Endothelial cell of umbilical vein (primary cell): ENCODE data around the gene ASB6. TPM values are rescaled to one million over a fixed set of nuclear protein-coding genes. Genes with fewer than 3 reads are reported as not detected.

ENCODE experiments used
- BruUV-seq: library from RNA; stranded (reverse); fragments of 400-500 nt; replicated peaks from 2 replicates; lab custom pipeline; 2021; lab: Mats Ljungman, UMichigan
- CTCF ChIA-PET: fragments of 300-600, 350-600 bp; sonication (Branson Sonifier 250); formaldehyde crosslinking; loops from one replicate; lab custom pipeline; 2021; ENCODE audit warnings: antibody characterized with exemption, inconsistent platforms; lab: Charles Lee
- POLR2A ChIA-PET: fragments of 300-600, 350-600 bp; sonication (Branson Sonifier 250); formaldehyde crosslinking; loops from one replicate; lab custom pipeline; 2021; ENCODE audit warnings: antibody characterized with exemption, inconsistent platforms; lab: Charles Lee
- DNase-seq: peaks from one replicate; pipeline ENCODE4 v3.0.0-alpha.2; 2011; ENCODE audit warnings: low read depth, low spot score
- FAIRE-seq: peaks from 2 replicates; lab custom pipeline; 2011; peaks lifted over from hg19 to GRCh38; lab: Jason Lieb, UNC
- H2AFZ ChIP-seq: 2 replicates; pipeline ENCODE4 v1.6.0; 2012; ENCODE audit warnings: low read depth, low read length, control low read depth, inconsistent platforms
- H3K27ac ChIP-seq: 2 replicates; pipeline ENCODE4 v1.5.1; 2011; ENCODE audit warnings: low read depth, mild to moderate bottlenecking, control low read depth, low read length, moderate library complexity; ENCODE audit not compliant: insufficient read depth
- H3K27me3 ChIP-seq, 2 experiments: 2 replicates each; pipeline versions ENCODE4 v1.6.0 to v1.6.1; 2011; ENCODE audit warnings: low read length in 2 of 2, mixed read lengths in 1 of 2; ENCODE audit not compliant: control insufficient read depth in 2 of 2, insufficient read depth in 2 of 2
- H3K36me3 ChIP-seq, 2 experiments: 2 replicates in 1 of 2; 3 replicates in 1 of 2; pipeline ENCODE4 v1.5.1; 2011; ENCODE audit warnings: low read length in 2 of 2, mild to moderate bottlenecking in 1 of 2, moderate library complexity in 1 of 2; ENCODE audit not compliant: control insufficient read depth in 2 of 2, insufficient read depth in 2 of 2; ENCODE audit errors: extremely low read depth in 1 of 2
- H3K4me1 ChIP-seq: 3 replicates; pipeline ENCODE4 v1.5.1; 2011; ENCODE audit warnings: mild to moderate bottlenecking, low read length; ENCODE audit not compliant: control insufficient read depth, insufficient read depth; ENCODE audit errors: extremely low read depth
- H3K4me2 ChIP-seq: 2 replicates; pipeline ENCODE4 v1.6.1; 2011; ENCODE audit warnings: low read length, control low read depth, mixed read lengths; ENCODE audit not compliant: insufficient read depth
- H3K4me3 ChIP-seq, 3 experiments: fragments of 200-600 bp in 1 of 3; sonication (generic), shearing (Covaris generic) in 1 of 3; replicated peaks in 1 of 3; 2 replicates each; pipeline ENCODE4 v1.5.1; 2011 to 2016; ENCODE audit warnings: control low read depth in 3 of 3, low read length in 3 of 3, mild to moderate bottlenecking in 2 of 3, inconsistent platforms in 1 of 3, low read depth in 1 of 3, moderate library complexity in 1 of 3; ENCODE audit not compliant: insufficient read depth in 1 of 3
- H3K79me2 ChIP-seq: 2 replicates; pipeline ENCODE4 v1.6.0; 2012; ENCODE audit warnings: low read length, inconsistent platforms; ENCODE audit not compliant: control insufficient read depth, insufficient read depth
- H3K9ac ChIP-seq: replicated peaks from 2 replicates; pipeline ENCODE3; 2011; ENCODE audit warnings: low read length, control low read depth; ENCODE audit not compliant: insufficient read depth; ENCODE audit errors: extremely low read depth
- H3K9me1 ChIP-seq: replicated peaks from 3 replicates; pipeline ENCODE4 v1.6.0; 2011; ENCODE audit warnings: mild to moderate bottlenecking, low read length; ENCODE audit not compliant: control insufficient read depth, insufficient read depth; ENCODE audit errors: extremely low read depth
- H3K9me3 ChIP-seq: replicated peaks from 2 replicates; pipeline ENCODE4 v1.5.1; 2012; ENCODE audit warnings: low read length, inconsistent platforms; ENCODE audit not compliant: control insufficient read depth, insufficient read depth
- H4K20me1 ChIP-seq: replicated peaks from 2 replicates; pipeline ENCODE3; 2011; ENCODE audit warnings: mild to moderate bottlenecking, low read length; ENCODE audit not compliant: control insufficient read depth, insufficient read depth; ENCODE audit errors: extremely low read depth
- EZH2 ChIP-seq: IDR thresholded peaks from 2 replicates; pipeline ENCODE4 v1.6.1; 2012; ENCODE audit warnings: borderline replicate concordance, low read depth, mild to moderate bottlenecking, moderate library complexity, low read length, inconsistent platforms; ENCODE audit not compliant: severe bottlenecking
- FOS ChIP-seq: IDR thresholded peaks from 2 replicates; pipeline ENCODE4 v1.6.1; 2011; ENCODE audit warnings: mild to moderate bottlenecking, low read length, moderate library complexity, borderline replicate concordance; ENCODE audit not compliant: insufficient read depth
- GATA2 ChIP-seq: IDR thresholded peaks from 2 replicates; pipeline ENCODE4 v1.7.0; 2011; ENCODE audit warnings: low read depth, mild to moderate bottlenecking, moderate library complexity, mixed read lengths, low read length; ENCODE audit not compliant: insufficient read length, insufficient read depth
- JUN ChIP-seq: IDR thresholded peaks from 2 replicates; pipeline ENCODE4 v1.6.1; 2011; ENCODE audit warnings: borderline replicate concordance, low read depth; ENCODE audit not compliant: insufficient read length, insufficient read depth
- MYC ChIP-seq: IDR thresholded peaks from one replicate; pipeline ENCODE4 v1.6.1; 2011; ENCODE audit warnings: mild to moderate bottlenecking, low read depth, low read length
- POLR2A ChIP-seq: IDR thresholded peaks from 2 replicates; pipeline ENCODE4 v1.6.1; 2012; ENCODE audit warnings: low read depth, mild to moderate bottlenecking, control low read depth, low read length
- POLR2AphosphoS5 ChIP-seq: IDR thresholded peaks from 2 replicates; pipeline ENCODE4 v1.6.1; 2012; ENCODE audit warnings: low read depth, mild to moderate bottlenecking, control low read depth, low read length, moderate library complexity; ENCODE audit not compliant: insufficient read depth
- dilution Hi-C: fragments of 300-500 bp; cut with MboI; formaldehyde crosslinking; loops from one replicate; pipeline ENCODE4 v1.15.0; 2019; ENCODE audit warnings: low sequenced_read_pairs; ENCODE audit not compliant: extremely low pct_ligation_motif_present
- intact Hi-C: fragments of 100-400 bp; cut with micrococcal nuclease; formaldehyde crosslinking; loops from one replicate; pipeline ENCODE4 v1.10.0; 2022
- polyA plus RNA-seq, 4 experiments: library from polyadenylated mRNA; depleted of rRNA in 3 of 4; stranded (reverse) in 3 of 4; unstranded in 1 of 4; fragments of >200 nt; gene quantifications; 2 replicates each; pipeline versions ENCODE4 v1.2.1 to v1.2.3, GENCODE V29; 2011 to 2012; ENCODE audit warnings: missing spikeins in 1 of 4
- total RNA-seq: library from RNA; stranded (reverse); gene quantifications from 2 replicates; pipeline ENCODE4 v1.2.3, GENCODE V29; 2021
- TF ChIP-seq, protein P1 (sequence below): IDR thresholded peaks from 2 replicates; pipeline ENCODE4 v1.6.1; 2011; ENCODE audit not compliant: insufficient read depth, insufficient read length
- TF ChIP-seq, protein P2 (sequence below), 2 donors: IDR thresholded peaks; 1 replicate in 1 of 2; 2 replicates in 1 of 2; pipeline ENCODE4 v1.5.1; 2011; ENCODE audit warnings: low read length in 2 of 2, mild to moderate bottlenecking in 2 of 2, moderate library complexity in 2 of 2, control low read depth in 1 of 2, inconsistent platforms in 1 of 2, low read depth in 1 of 2; ENCODE audit not compliant: insufficient read depth in 1 of 2; ENCODE audit errors: extremely low read depth in 1 of 2

ASB6 gene
- total and polyA plus RNA-seq, 2 donors (not counting 3 experiments of a cell fraction or from before 2014, with no cell fraction given) = 20.3 to 23.8 TPM

DNA sequence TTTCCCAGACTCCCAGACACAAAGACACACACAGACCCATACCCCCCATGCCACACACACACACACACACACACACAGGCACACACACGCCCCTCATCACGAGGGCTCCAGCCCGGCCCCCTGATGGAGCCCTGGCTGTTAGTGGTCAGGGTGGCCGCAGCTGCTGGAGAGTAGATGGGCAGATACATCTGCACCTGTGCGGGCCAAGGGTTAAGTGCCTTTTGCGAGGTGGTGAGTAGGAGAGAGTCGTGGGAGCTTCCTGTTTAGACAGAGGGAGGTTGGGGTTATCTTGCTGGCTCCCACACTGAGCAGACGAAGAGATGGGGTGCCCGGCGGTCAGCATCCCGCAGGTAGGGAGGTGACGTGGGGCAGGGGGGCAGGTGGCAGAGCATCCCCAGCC is 31.7 kb upstream of the ASB6 start:
- Histone ChIP-seq H3K27ac (no peak overlapping the region), H3K9ac (no peak overlapping the region), H4K20me1 (no peaks in the 10 kb centered on the region), H3K36me3 (no peaks in the 10 kb centered on the region), H3K27me3 (peaks cover 0 to 1% of the 10 kb centered on the region in 2 experiments), H3K4me3 (no peak overlapping the region), H3K4me2 (no peak overlapping the region), H2AFZ (no peak overlapping the region), H3K79me2 (no peaks in the 10 kb centered on the region), H3K4me1 (no peaks in the 10 kb centered on the region), H3K9me1 (no peaks in the 10 kb centered on the region), H3K9me3 (no peaks in the 10 kb centered on the region)
- intact Hi-C loops = no loop called here
- dilution Hi-C loops = no loop called here
- DNase-seq = no peak
- no peak for FAIRE-seq
- CTCF ChIA-PET = no interaction called here
- TF ChIP-seq, protein P1, sequence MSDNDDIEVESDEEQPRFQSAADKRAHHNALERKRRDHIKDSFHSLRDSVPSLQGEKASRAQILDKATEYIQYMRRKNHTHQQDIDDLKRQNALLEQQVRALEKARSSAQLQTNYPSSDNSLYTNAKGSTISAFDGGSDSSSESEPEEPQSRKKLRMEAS = no peak
- TF ChIP-seq POLR2AphosphoS5 (no peak), MYC (no peak), FOS (no peak), EZH2 (no peak), POLR2A (no peak), GATA2 (no peak), JUN (no peak)
- TF ChIP-seq, protein P2, sequence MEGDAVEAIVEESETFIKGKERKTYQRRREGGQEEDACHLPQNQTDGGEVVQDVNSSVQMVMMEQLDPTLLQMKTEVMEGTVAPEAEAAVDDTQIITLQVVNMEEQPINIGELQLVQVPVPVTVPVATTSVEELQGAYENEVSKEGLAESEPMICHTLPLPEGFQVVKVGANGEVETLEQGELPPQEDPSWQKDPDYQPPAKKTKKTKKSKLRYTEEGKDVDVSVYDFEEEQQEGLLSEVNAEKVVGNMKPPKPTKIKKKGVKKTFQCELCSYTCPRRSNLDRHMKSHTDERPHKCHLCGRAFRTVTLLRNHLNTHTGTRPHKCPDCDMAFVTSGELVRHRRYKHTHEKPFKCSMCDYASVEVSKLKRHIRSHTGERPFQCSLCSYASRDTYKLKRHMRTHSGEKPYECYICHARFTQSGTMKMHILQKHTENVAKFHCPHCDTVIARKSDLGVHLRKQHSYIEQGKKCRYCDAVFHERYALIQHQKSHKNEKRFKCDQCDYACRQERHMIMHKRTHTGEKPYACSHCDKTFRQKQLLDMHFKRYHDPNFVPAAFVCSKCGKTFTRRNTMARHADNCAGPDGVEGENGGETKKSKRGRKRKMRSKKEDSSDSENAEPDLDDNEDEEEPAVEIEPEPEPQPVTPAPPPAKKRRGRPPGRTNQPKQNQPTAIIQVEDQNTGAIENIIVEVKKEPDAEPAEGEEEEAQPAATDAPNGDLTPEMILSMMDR (IDR thresholded peaks at IDR 0.05; ENCODE audit: extremely low read depth in 1 of 2, insufficient read depth in 1 of 2, low read depth in 1 of 2, low read length in 2 of 2) = no peak
- BruUV-seq = no TSS peak
- POLR2A ChIA-PET = no interaction called here
